HEK293T (cell line): ENCODE data around the gene MAP3K8.

Experiments
- FOXK2 ChIP-seq: fragments of 450-650 bp; IDR thresholded peaks from 2 replicates; pipeline ENCODE4 v1.6.1; 2016; ENCODE audit warnings: mild to moderate bottlenecking
- FOXM1 ChIP-seq: fragments of 450-650 bp; IDR thresholded peaks from 2 replicates; pipeline ENCODE4 v1.6.1; 2017; ENCODE audit warnings: mild to moderate bottlenecking, borderline replicate concordance
- HDGF ChIP-seq: fragments of 450-650 bp; IDR thresholded peaks from 2 replicates; pipeline ENCODE4 v1.6.1; 2017; ENCODE audit warnings: antibody characterized with exemption, borderline replicate concordance
- LEF1 ChIP-seq: fragments of 450-650 bp; IDR thresholded peaks from 2 replicates; pipeline ENCODE4 v1.6.1; 2017; ENCODE audit warnings: mild to moderate bottlenecking, borderline replicate concordance
- SP1 ChIP-seq: fragments of 450-650 bp; IDR thresholded peaks from 2 replicates; pipeline ENCODE4 v1.6.1; 2017
- SUZ12 ChIP-seq: fragments of 450-650 bp; IDR thresholded peaks from 2 replicates; pipeline ENCODE4 v1.6.1; 2016; ENCODE audit warnings: mild to moderate bottlenecking
- TARDBP ChIP-seq: fragments of 450-650 bp; IDR thresholded peaks from 2 replicates; pipeline ENCODE4 v1.6.1; 2016

DNA sequence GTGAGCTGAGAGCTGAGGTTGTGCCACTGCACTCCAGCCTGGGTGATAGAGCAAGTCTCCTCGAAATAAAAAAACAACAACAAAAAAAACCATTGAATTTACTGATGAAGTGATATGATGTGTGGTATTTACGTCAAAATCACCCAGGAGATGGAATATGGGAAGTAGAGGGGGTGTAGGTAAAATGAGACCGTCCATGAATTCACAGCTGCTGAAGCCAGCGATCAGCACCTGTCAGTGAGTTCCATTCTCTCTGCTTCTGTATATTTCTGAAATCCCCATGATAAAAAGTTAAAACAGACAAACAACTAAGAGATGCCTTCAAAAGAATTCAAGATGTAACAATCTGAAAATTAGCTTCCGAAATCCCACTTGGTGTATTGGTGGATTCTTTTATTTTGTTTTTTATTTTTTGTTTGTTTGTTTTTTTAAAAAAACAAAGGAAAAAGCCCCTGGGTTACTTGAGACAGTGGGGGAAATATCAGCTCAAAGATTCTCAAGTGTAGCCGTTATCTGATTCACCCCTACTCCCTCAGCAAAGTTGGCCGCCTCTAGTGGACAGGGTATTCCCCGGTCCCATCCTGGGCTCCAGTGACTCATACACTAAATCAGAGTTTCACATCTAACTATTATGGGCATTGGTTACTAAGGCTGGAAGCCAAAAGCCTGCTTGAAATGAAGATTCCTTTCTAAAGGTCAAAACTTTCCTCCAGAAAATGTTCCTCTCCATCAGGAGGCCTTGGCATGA lies 76.4 kb downstream of the MAP3K8 start:
- TF ChIP-seq FOXM1 (no peak), TARDBP (no peak), SUZ12 (no peak), LEF1 (no peak), SP1 (no peak), FOXK2 (no peak), HDGF (no peak)
